ENCODE results near the gene DLGAP4.

The DLGAP4 gene

GRCh38 chr20:36308353-36308752, 2.2 kb downstream of the DLGAP4 start:
- DNase-seq (ENCODE audit: low read depth in 3 of 3) = no peak

GRCh38 chr20:36308986-36309385, 2.8 kb downstream of the DLGAP4 start:
- DNase-seq (ENCODE audit: low read depth in 3 of 3) = no peak

DNA sequence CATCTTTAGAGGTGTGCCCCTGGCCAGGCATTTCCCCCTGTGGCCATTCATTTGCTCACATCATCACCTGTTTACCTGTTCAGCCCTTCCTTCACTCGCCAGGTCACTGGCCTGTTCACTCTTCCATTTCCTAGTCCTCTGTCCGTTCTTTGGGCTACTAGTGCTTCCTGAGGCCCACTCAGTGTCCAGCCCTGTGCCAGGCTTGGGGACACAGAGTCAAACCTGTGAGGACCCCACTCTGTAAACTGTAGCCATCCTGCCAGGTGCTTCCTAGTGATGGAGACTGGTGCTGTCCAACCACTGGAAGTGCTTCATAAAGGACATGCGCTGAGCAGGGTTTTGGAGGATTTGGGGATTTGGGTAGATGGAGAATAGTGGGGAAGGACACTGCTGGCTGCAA, 3.5 kb downstream of the DLGAP4 start:
- DNase-seq (ENCODE audit: low read depth in 3 of 3) = no peak

- DNase-seq (ENCODE audit: low read depth in 3 of 3) = no peak
Measured at GRCh38 chr20:36310215-36310981, 4.3 kb downstream of the DLGAP4 start.

DNA sequence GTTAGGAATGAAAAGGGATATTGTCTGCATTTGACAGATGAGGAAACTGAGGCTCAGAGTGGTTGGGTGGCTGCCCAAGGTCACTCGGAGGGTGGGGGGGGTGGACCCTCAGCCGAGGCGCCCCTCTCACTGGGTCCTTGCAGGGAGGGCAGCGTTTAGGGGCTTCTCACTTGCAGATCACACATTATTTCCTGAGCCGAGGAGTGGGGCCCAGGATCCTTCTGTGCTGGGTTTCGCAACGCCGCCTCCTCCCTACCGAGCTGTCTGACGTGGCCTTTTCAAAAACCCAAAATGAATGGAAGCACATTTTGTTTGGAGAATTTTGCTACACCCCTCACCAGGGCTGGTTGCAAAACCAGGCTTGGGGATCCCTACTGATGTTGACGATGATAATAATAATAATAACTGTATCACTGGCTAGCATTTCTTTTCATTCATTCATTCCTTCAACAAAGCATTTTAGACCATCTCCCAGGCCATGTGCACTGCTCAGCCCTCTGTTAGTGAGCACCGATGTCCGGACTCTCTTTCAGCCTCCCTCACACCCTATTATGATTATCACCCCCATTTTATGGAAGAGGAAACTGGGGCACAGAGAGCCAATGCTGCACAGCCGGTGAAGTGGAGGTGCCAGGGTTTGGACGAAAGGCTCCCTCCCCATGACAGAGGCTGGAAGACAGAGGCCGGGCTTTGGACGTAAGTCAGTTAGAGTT, 5.2 kb downstream of the DLGAP4 start:
- DNase-seq (ENCODE audit: low read depth in 3 of 3) = no peak

- DNase-seq (ENCODE audit: low read depth in 3 of 3) = no peak
Measured at GRCh38 chr20:36311854-36312723, 6.0 kb downstream of the DLGAP4 start.

- no peak for DNase-seq (ENCODE audit: low read depth in 3 of 3)
Measured at GRCh38 chr20:36312724-36313441, 6.7 kb downstream of the DLGAP4 start.

DNA sequence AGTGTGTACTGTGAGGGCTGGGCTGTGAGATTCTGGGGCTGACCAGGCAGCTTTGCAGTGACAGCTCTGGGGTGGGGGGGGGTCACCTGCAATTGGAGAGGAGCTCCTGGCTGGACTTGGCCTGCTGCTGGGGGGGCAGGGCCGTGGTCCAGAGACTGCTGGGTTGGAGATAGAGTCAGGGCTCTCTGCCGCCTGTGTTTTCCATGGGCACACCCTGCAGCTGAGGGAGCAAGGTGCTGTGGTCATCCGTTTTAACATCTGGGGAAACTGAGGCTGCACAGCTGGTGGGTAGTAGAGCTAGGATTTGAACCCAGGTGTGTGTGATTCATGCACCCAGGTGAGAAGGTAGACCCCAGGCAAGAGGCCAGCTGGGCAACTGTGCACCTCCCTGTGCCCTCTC, 7.3 kb downstream of the DLGAP4 start:
- no peak for DNase-seq (ENCODE audit: low read depth in 3 of 3)

DNA sequence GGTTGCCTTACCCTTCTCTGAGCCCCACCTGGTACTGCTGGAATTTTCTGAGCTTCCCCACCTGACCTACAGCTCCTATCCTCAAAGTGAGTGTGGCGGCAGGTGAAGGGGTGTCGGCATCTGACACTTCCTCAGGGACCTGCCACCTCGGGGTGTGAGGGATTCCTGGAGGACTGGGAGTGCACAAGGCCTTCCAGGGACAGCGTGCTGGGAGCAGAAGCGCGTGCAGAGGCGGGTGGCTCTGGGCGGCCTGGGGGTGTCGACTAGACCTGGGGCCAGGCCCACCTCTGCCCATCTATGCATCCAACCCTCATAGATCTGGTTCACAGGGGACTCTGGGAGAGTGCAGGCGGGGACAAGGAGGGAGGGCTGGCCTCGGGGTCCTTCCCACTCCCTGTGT, 7.8 kb downstream of the DLGAP4 start:
- DNase-seq (ENCODE audit: low read depth in 3 of 3) = no peak

DNA sequence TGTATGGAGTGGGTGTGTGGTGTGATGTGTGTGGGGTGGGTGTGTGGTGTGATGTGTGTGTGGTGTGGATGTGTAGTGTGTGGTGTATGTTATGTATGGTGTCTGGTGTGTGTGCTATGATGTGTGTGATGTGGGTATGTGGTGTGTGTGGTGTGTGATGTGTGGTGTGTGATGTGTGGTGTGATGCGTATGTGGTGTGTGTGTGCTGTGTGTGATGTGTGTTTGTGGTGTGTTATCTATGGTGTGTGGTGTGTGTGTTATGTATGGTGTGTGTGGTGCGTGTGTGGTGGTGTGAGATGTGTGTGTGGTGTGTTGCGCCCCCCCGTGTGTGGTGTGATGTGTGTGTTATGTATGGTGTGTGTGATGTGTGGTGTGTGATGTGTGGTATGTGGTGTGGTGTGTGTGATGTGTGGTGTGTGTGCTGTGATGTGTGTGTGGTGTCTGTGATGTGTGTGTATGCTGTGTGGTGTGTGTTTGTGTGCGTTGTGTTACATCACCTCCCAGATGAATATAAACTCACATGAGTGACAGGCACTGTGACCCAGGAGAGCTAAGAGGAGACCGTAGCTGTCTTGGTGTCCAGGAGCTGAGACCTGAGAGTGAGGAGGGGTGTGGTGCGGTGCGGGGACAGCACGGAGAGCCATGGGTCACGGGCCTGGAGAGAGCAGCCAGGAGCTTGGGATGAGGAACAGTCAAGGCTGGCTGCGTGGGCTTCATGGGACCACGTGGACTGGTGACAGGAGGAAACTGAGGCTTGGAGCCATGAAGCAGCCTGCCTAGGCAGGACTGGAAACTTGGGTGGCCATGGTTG, 8.8 kb downstream of the DLGAP4 start:
- DNase-seq (ENCODE audit: low read depth in 3 of 3) = no peak

- no peak for DNase-seq (ENCODE audit: low read depth in 3 of 3)
Measured at GRCh38 chr20:36315545-36316351, 9.6 kb downstream of the DLGAP4 start.

- DNase-seq (ENCODE audit: low read depth in 3 of 3) = no peak
Measured at GRCh38 chr20:36317675-36318074, 11.5 kb downstream of the DLGAP4 start.

DNA sequence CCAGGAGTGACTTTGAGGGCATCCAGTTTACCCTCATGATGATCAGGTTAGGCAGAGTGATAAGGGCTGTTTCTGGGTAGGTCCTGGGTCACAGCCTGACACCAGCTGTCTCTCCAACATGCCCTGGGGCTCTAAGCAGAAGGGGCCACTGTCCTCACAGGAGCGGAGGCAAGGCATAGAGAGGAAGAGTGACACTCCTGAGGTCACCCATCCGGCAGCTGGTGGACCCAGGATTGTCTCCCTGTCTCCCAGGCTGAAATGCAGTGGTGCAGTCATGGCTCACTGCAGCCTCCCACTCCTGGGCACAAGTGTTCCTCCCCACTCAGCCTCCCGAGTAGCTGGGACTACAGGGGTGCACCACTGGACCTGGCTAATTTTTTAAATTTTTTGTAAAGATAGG, 12.0 kb downstream of the DLGAP4 start:
- DNase-seq (ENCODE audit: low read depth in 3 of 3) = no peak

DNA sequence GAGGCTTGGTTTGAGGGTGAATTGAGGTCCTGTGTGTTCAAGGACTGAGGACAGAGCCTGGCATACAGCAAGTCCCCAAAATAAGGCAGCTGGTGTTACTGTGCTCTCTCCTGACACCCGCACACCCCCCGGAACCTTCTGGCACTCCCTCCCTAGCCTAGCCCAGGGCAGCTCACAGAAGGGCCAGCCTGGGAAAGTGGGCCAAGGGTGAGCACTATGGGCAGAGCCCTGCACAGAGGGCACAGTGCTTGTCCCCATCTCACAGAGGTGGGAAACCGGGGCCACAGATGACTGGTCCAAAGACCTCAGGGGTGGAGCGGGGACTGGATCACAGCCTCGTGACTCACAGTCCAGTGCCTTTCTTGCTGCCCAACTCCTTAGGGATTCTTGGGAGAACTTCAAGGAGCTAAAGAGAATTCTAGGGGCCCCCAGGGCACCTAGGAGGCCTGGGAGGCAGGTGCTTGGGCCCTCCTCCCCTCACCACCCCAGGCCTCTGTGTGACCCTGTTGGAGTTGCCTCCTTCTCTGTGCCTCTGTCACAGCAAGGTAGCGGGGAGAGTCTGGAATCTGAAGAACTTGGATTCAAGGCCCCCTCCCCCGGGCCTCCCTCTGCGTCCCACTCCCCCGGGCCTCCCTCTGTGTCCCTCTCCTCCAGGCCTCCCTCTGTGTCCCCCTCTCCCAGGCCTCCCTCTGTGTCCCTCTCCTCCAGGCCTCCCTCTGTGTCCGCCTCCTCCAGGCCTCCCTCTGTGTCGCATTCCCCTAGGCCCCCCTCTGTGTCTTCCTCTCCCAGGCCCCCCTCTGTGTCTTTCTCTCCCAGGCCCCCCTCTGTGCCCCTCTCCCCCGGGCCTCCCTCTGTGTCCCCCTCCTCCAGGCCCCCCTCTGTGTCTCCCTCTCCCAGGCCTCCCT, 13.5 kb downstream of the DLGAP4 start:
- no peak for DNase-seq (ENCODE audit: low read depth in 3 of 3)

DNA sequence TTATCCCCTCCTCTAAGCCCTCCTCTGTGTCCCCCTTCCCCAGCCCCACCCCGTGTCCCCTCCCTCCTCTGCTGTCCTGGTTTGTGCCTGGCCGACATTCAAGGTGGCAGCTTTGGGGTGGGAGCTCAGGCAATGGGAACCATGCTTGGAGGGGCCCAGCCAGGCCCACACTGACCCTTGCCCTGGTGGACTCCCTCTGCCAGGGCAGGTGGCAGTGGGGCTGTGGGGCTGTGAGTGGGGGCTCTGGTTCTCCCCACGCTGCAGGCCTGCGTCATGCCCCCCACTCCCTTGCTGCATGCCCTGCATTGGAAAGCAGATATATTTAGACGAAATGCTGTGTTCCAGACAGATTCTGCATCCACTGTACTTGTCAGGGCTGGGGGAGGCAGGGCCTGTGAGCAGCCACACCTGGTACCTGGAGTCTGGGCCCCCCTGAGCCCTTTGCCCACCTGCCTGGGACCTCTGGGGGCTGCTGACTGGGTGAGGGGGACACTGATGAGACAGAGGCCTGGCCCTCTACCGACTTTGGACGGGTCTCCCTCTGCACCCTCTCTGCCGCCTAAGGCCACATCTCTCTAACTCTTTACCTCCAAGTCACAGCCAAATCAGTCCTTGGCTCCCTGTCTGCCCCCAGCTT, 14.2 kb downstream of the DLGAP4 start:
- no peak for DNase-seq (ENCODE audit: low read depth in 3 of 3)

GRCh38 chr20:36320898-36321695, 15.0 kb downstream of the DLGAP4 start:
- DNase-seq (ENCODE audit: low read depth in 3 of 3) = no peak

GRCh38 chr20:36322131-36322530, 16.0 kb downstream of the DLGAP4 start:
- DNase-seq (ENCODE audit: low read depth in 3 of 3) = no peak

DNA sequence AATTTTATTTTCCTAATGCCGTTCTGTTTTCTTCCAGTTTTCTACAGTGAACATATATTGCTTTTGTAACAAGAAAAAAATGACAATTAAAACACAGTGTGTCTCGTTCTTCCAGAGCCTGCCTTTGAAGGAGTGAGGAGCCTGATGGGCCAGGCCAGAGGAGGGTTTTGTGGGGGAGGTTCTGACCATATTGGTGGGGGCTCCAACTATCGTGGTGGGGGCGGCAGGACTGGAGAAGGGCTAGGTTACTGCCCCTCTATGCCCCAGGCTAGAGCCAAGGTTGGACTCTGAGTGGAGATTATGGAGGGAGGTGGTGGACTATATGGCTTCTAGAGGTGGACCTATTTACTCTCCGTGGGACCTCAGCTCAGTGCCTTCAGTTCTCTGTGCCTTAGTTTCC, 24.0 kb downstream of the DLGAP4 start:
- DNase-seq (ENCODE audit: low read depth in 3 of 3) = no peak
